Hematopoietic multipotent progenitor cell treated with erythropoietin and hydrocortisone succinate and interleukin-3 and kit ligand, for 6 days (in vitro differentiated cells): ENCODE measurements around the gene GRN.
A peak's percentile ranks its signal among the peaks of the same experiment; 100 is the strongest.
"Not testable (repeated sequence)": the region's sequence is repeated elsewhere in the genome, so short reads cannot be mapped to it uniquely, and the experiment has no call there.

Experiments
- DNase-seq: peaks from one replicate; pipeline ENCODE4 v3.0.0-alpha.2; 2015

GRN gene

GRCh38 chr17:44361292-44362260 is 16.5 kb downstream of the GRN start:
- DNase-seq = no peak

- no peak for DNase-seq
These were observed 17.4 kb downstream of the GRN start for GRCh38 chr17:44362459-44362948.

GRCh38 chr17:44362949-44363612 is 18.0 kb downstream of the GRN start:
- peak; percentile 42 for DNase-seq

GRCh38 chr17:44363613-44364159 is 18.6 kb downstream of the GRN start, which contains the start of gene FAM171A2:
Gene FAM171A2 (minus strand): TSS chr17:44363853. CDS start chr17:44363714, 139 bp downstream.
- peak; percentile 72 for DNase-seq

GRCh38 chr17:44365051-44365450 is 19.9 kb downstream of the GRN start:
- not testable (repeated sequence) for DNase-seq

- peak; percentile 78 for DNase-seq
These were observed 22.3 kb downstream of the GRN start for GRCh38 chr17:44367231-44367979.

GRCh38 chr17:44368391-44369243 is 23.5 kb downstream of the GRN start:
- not testable (repeated sequence) for DNase-seq

- DNase-seq = peak; percentile 42
These were observed 24.4 kb downstream of the GRN start for GRCh38 chr17:44369414-44370023.

- no peak for DNase-seq
These were observed 26.9 kb downstream of the GRN start for GRCh38 chr17:44372036-44372435.

GRCh38 chr17:44374306-44375195 is 29.4 kb downstream of the GRN start:
- DNase-seq = no peak

- DNase-seq = no peak
These were observed 30.3 kb downstream of the GRN start for GRCh38 chr17:44375196-44376017.

GRCh38 chr17:44376124-44376523 is 31.0 kb downstream of the GRN start:
- peak; percentile 63 for DNase-seq

GRCh38 chr17:44376779-44377178 is 31.7 kb downstream of the GRN start:
- no peak for DNase-seq

- no peak for DNase-seq
These were observed 33.1 kb downstream of the GRN start for GRCh38 chr17:44378171-44378705.

GRCh38 chr17:44379887-44380286 is 34.8 kb downstream of the GRN start:
- DNase-seq = no peak

GRCh38 chr17:44380767-44381166 is 35.7 kb downstream of the GRN start:
- DNase-seq = no peak

GRCh38 chr17:44381810-44382305 is 36.8 kb downstream of the GRN start:
- no peak for DNase-seq

- no peak for DNase-seq
These were observed 37.8 kb downstream of the GRN start for GRCh38 chr17:44382917-44383316.

- no peak for DNase-seq
These were observed 38.3 kb downstream of the GRN start for GRCh38 chr17:44383363-44383762.
